HepG2 (cell line): ENCODE results near the gene DAPK1. TPM values are rescaled to one million over a fixed set of nuclear protein-coding genes. Genes with fewer than 3 reads are reported as not detected.

Source experiments
- ATAC-seq: fragments of 200-7000 bp; cut with Tn5 transposase; 3 replicates; pipeline ENCODE4 v1.9.1; 2020; ENCODE audit warnings: mild to moderate bottlenecking, moderate library complexity
- BruUV-seq: library from RNA; stranded (reverse); fragments of 400-500 nt; replicated peaks from 2 replicates; lab custom pipeline; 2021; lab: Mats Ljungman, UMichigan
- CTCF ChIA-PET: fragments of 300-600 bp; formaldehyde crosslinking; extraction: SDS; loops from one replicate; lab custom pipeline; 2021; ENCODE audit warnings: low total read pairs, inconsistent platforms, low intra/inter-chr PET ratio; lab: Yijun Ruan, JAX
- POLR2A ChIA-PET: fragments of 350-600 bp; sonication (Branson Sonifier 250); formaldehyde crosslinking; loops from one replicate; lab custom pipeline; 2020; ENCODE audit warnings: antibody characterized with exemption, inconsistent platforms; lab: Yijun Ruan, JAX
- DNase-seq: peaks from one replicate; pipeline ENCODE4 v3.0.0-alpha.2; 2015; ENCODE audit warnings: low spot score
- FAIRE-seq: peaks from 3 replicates; lab custom pipeline; 2011; peaks lifted over from hg19 to GRCh38; lab: Jason Lieb, UNC
- H2AFZ ChIP-seq: one replicate; pipeline ENCODE4 v1.6.1; 2011; ENCODE audit warnings: low read length, inconsistent platforms
- H3K27ac ChIP-seq: fragments of 300-600 bp; 3 replicates; pipeline ENCODE4 v1.8.0; 2011; ENCODE audit warnings: mixed run types, mild to moderate bottlenecking, mixed read lengths, low read length, inconsistent platforms; ENCODE audit not compliant: insufficient read depth; ENCODE audit errors: extremely low read length
- H3K27me3 ChIP-seq, 2 experiments: fragments of 200-600 bp in 1 of 2; 2 replicates in 1 of 2; 3 replicates in 1 of 2; pipeline versions ENCODE4 v1.6.0 to v1.8.0; 2011; ENCODE audit warnings: low read length in 2 of 2, mild to moderate bottlenecking in 2 of 2, moderate library complexity in 2 of 2, inconsistent platforms in 1 of 2; ENCODE audit not compliant: insufficient read depth in 2 of 2, control insufficient read depth in 1 of 2
- H3K36me3 ChIP-seq, 2 experiments: fragments of 200-600 bp in 1 of 2; replicated peaks in 1 of 2; 2 replicates in 1 of 2; 3 replicates in 1 of 2; pipeline versions ENCODE4 v1.5.1 to v1.8.0; 2011; ENCODE audit warnings: low read length in 2 of 2, inconsistent platforms in 1 of 2; ENCODE audit not compliant: insufficient read depth in 2 of 2, control insufficient read depth in 1 of 2
- H3K4me1 ChIP-seq: 2 replicates; pipeline ENCODE4 v1.5.1; 2012; ENCODE audit warnings: low read length, inconsistent platforms; ENCODE audit not compliant: insufficient read depth
- H3K4me2 ChIP-seq: 2 replicates; pipeline ENCODE4 v1.6.0; 2011; ENCODE audit warnings: low read depth, low read length, inconsistent platforms
- H3K4me3 ChIP-seq, 3 experiments: fragments of 200-600 bp in 1 of 3; sonication (generic), shearing (Covaris generic) in 1 of 3; replicated peaks in 1 of 3; 2 replicates each; pipeline ENCODE4 v1.5.1; 2011 to 2016; ENCODE audit warnings: low read length in 3 of 3, inconsistent platforms in 2 of 3, low read depth in 2 of 3, mild to moderate bottlenecking in 2 of 3, control low read depth in 1 of 3, mixed read lengths in 1 of 3; ENCODE audit not compliant: insufficient read depth in 1 of 3
- H3K79me2 ChIP-seq: one replicate; pipeline ENCODE4 v1.6.1; 2011; ENCODE audit warnings: low read length, inconsistent platforms; ENCODE audit not compliant: insufficient read depth
- H3K9ac ChIP-seq: 2 replicates; pipeline ENCODE4 v1.6.0; 2011; ENCODE audit warnings: mild to moderate bottlenecking, low read depth, low read length, inconsistent platforms; ENCODE audit not compliant: insufficient read depth
- H3K9me3 ChIP-seq: 2 replicates; pipeline ENCODE4 v1.5.1; 2012; ENCODE audit warnings: mild to moderate bottlenecking, low read length
- H4K20me1 ChIP-seq: 2 replicates; pipeline ENCODE4 v1.6.0; 2011; ENCODE audit warnings: inconsistent platforms, mild to moderate bottlenecking, low read length, moderate library complexity; ENCODE audit not compliant: insufficient read depth
- FOSL2 ChIP-seq: sonication (generic); formaldehyde crosslinking; IDR thresholded peaks from 2 replicates; pipeline ENCODE4 v1.4.0; 2020; ENCODE audit warnings: missing genetic modification reagents
- YEATS2 ChIP-seq: sonication (generic); formaldehyde crosslinking; IDR thresholded peaks from 2 replicates; pipeline ENCODE4 v1.4.0; 2020; ENCODE audit warnings: missing genetic modification reagents, borderline replicate concordance
- ZNF83 ChIP-seq: sonication (generic); formaldehyde crosslinking; IDR thresholded peaks from 2 replicates; pipeline ENCODE4 v1.4.0; 2020; ENCODE audit warnings: missing genetic modification reagents, mild to moderate bottlenecking, borderline replicate concordance
- WGBS: methylation state at CpG from one replicate; pipeline ENCODE4 v1.1.6; 2017; ENCODE audit warnings: low lambda C conversion rate; 5-methylcytosine and 5-hydroxymethylcytosine counted together
- in situ Hi-C: cut with HindIII; loops from 2 replicates; pipeline ENCODE4 v1.10.0; 2017; ENCODE audit warnings: low pct_unique_long_range_greater_than_20kb; ENCODE audit not compliant: extremely low pct_ligation_motif_present
- intact Hi-C: fragments of 100-400 bp; cut with micrococcal nuclease; formaldehyde crosslinking; loops from one replicate; pipeline ENCODE4 v1.10.0; 2022; ENCODE audit not compliant: unreplicated experiment
- polyA plus RNA-seq, 8 experiments: library from polyadenylated mRNA; depleted of rRNA in 3 of 8; stranded (reverse) in 7 of 8; unstranded in 1 of 8; fragments of >200 nt; fragmentation: Illumina TruSeq in 4 of 8; extraction: Trizol in 4 of 8; gene quantifications; 2 replicates each; pipeline versions ENCODE4 v1.2.1 to v1.2.3, GENCODE V29; 2011 to 2016; ENCODE audit warnings: low read depth in 4 of 8, missing spikeins in 1 of 8, mixed read lengths in 1 of 8; ENCODE audit not compliant: insufficient read depth in 1 of 8
- total RNA-seq, 5 experiments: library from RNA; depleted of rRNA; stranded (reverse); fragments of >200 nt; fragmentation: Illumina TruSeq; extraction: Trizol; gene quantifications; 2 replicates each; pipeline ENCODE4 v1.2.3, GENCODE V29; 2016; ENCODE audit warnings: low read depth in 1 of 5
- TF ChIP-seq, protein P1 (sequence below): sonication (generic); formaldehyde crosslinking; IDR thresholded peaks from 2 replicates; pipeline ENCODE4 v1.8.0; 2022; ENCODE audit warnings: mild to moderate bottlenecking, missing genetic modification reagents, borderline replicate concordance
- TF ChIP-seq, protein P2 (sequence below): sonication (generic); formaldehyde crosslinking; IDR thresholded peaks from 2 replicates; pipeline ENCODE4 v1.4.0; 2020; ENCODE audit warnings: missing genetic modification reagents

DAPK1 gene
- total and polyA plus RNA-seq, 2 of the 13 experiments (the other 11 are each of a cell fraction or from before 2014, with no cell fraction given), result 35.7 to 35.9 TPM

DNA sequence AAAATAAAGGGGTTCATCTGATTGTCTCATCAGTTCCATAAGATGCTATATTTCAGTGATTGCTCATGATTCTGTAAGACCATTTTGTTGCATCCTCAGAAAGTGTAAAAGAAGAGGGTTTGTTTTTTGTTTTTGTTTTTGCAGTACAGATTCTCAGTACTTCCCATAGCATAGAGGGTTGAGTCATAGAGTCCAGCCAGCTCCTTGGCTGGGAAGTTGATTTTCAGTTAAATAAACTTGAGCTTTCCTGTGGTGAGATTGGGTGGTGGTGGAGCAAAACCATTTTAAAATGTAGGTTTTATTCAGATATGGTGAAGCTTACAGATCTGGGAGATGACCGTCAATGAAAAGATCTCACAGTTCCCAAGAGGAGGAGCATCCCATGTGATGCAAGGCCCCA is 48.2 kb downstream of the DAPK1 start:
- peaks cover 0 to 12% of the 10 kb centered on the region in 2 experiments; a peak in 4 of 5 replicates for H3K36me3 ChIP-seq
- no peaks in the 10 kb centered on the region for H3K9me3 ChIP-seq
- intact Hi-C loops, result loop anchor here (2.0 kb wide), 1 partner anchor 49 kb away; the partner anchor contains the start of gene DAPK1
- H3K79me2 ChIP-seq, result peaks cover 3% of the 10 kb centered on the region
- no peak for FAIRE-seq
- TF ChIP-seq YEATS2, result no peak
- TF ChIP-seq, protein P1, sequence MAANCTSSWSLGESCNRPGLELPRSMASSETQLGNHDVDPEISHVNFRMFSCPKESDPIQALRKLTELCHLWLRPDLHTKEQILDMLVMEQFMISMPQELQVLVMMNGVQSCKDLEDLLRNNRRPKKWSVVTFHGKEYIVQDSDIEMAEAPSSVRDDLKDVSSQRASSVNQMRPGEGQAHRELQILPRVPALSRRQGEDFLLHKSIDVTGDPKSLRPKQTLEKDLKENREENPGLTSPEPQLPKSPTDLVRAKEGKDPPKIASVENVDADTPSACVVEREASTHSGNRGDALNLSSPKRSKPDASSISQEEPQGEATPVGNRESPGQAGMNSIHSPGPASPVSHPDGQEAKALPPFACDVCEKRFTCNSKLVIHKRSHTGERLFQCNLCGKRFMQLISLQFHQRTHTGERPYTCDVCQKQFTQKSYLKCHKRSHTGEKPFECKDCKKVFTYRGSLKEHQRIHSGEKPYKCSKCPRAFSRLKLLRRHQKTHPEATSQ (CRISPR knock-in tag), result no peak
- TF ChIP-seq, protein P2, sequence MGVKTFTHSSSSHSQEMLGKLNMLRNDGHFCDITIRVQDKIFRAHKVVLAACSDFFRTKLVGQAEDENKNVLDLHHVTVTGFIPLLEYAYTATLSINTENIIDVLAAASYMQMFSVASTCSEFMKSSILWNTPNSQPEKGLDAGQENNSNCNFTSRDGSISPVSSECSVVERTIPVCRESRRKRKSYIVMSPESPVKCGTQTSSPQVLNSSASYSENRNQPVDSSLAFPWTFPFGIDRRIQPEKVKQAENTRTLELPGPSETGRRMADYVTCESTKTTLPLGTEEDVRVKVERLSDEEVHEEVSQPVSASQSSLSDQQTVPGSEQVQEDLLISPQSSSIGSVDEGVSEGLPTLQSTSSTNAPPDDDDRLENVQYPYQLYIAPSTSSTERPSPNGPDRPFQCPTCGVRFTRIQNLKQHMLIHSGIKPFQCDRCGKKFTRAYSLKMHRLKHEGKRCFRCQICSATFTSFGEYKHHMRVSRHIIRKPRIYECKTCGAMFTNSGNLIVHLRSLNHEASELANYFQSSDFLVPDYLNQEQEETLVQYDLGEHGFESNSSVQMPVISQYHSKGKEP (CRISPR knock-in tag), result no peak
- TF ChIP-seq, all 625 proteins: peak for 0
- DNase-seq, result no peak
- ATAC-seq, result no peak
- Histone ChIP-seq H2AFZ (no peak overlapping the region), H3K9ac (no peak overlapping the region), H3K4me2 (no peak overlapping the region), H3K4me1 (peaks cover 31% of the 10 kb centered on the region), H3K27me3 (no peaks in the 10 kb centered on the region), H3K4me3 (no peak overlapping the region), H4K20me1 (0 out of 2 replicates have a peak, but pooled peaks cover 4% of the 10 kb centered on the region), H3K27ac (no peak overlapping the region)
- WGBS, result 89% methylated on average over 1 of the region's 1 CpG
- in situ Hi-C loops, result no loop called here
- CTCF ChIA-PET, result no interaction called here
- BruUV-seq, result no TSS peak
- POLR2A ChIA-PET, result no interaction called here

DNA sequence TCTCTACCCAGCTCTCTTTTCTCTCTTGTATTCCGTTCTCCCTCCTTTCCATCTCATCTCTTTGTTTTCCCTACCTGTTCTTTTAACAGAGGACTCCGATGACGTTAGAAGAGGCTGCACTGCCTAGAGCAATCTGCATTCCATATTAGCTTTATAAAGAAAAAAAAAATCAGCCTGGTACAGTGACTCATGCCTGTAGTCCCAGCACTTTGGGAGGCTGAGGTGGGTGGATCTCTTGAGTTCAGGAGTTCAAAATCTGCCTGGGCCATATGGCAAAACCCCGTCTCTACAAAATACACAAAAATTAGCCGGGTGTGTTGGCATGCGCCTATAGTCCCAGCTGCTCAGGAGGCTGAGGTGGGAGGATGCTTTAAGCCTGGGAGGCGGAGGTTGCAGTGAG is 49.0 kb downstream of the DAPK1 start:
- intact Hi-C loops, result loop anchor here (2.0 kb wide), 1 partner anchor 50 kb away; the partner anchor contains the start of gene DAPK1
- POLR2A ChIA-PET, result interaction anchor here (0.6 kb wide), 1 partner anchor 54 kb away, joined by 3 read pairs; no protein-coding TSS in a partner anchor
- Histone ChIP-seq H4K20me1 (0 out of 2 replicates have a peak, but pooled peaks cover 4% of the 10 kb centered on the region), H3K4me2 (no peak overlapping the region), H3K36me3 (peaks cover 0 to 7% of the 10 kb centered on the region in 2 experiments; a peak in 4 of 5 replicates), H3K27me3 (no peaks in the 10 kb centered on the region), H3K4me1 (peaks cover 31% of the 10 kb centered on the region), H3K27ac (no peak overlapping the region), H3K9me3 (no peaks in the 10 kb centered on the region), H3K9ac (no peak overlapping the region), H3K4me3 (no peak overlapping the region), H3K79me2 (peaks cover 3% of the 10 kb centered on the region), H2AFZ (no peak overlapping the region)
- CTCF ChIA-PET, result no interaction called here
- in situ Hi-C loops, result no loop called here
- TF ChIP-seq ZNF83 (CRISPR knock-in tag), result no peak
- 0 out of 2 replicates have a peak, but pooled peaks have one; percentile 10 for TF ChIP-seq FOSL2 (CRISPR knock-in tag)
- ATAC-seq (peak; percentile 63), DNase-seq (peak; percentile 25), FAIRE-seq (no peak)
- BruUV-seq, result no TSS peak
- 67% methylated on average over 7 of the region's 7 CpGs for WGBS
